HG03066 (cell line): ENCODE data around the gene RNF121.

Experiments used
- ATAC-seq: cut with Tn5 transposase; IDR thresholded peaks from one replicate; pipeline ENCODE4 v1.9.1; 2021; ENCODE audit warnings: low read depth; ENCODE audit not compliant: unreplicated experiment

Gene RNF121

DNA sequence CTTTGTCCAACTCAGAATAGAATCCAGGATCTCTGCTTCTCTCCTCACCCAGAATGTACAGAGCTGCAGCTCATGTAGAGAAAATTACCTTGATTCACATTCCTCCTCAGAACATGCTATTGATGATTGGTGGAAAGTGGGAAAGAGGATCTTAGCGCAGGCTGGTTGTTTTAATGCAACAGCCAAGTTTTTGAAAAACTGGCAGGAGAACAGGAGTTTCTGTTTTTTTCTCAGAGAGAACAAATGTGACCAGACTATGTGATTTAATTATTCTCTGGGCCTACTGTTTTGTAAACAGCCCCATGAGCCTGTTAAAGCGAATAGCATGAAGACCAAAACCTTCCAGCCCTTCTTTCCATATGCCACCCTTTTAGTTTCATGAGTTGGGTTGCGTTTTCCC, 50.8 kb downstream of the RNF121 start:
- ATAC-seq, result no peak

- no peak for ATAC-seq
Observed at GRCh38 chr11:71986131-71986530, 57.3 kb downstream of the RNF121 start.

GRCh38 chr11:71987521-71987920, 58.7 kb downstream of the RNF121 start:
- ATAC-seq, result no peak

- ATAC-seq, result no peak
Observed at GRCh38 chr11:71988050-71988449, 59.2 kb downstream of the RNF121 start.

- ATAC-seq, result no peak
Observed at GRCh38 chr11:71990701-71991100, 61.9 kb downstream of the RNF121 start.

DNA sequence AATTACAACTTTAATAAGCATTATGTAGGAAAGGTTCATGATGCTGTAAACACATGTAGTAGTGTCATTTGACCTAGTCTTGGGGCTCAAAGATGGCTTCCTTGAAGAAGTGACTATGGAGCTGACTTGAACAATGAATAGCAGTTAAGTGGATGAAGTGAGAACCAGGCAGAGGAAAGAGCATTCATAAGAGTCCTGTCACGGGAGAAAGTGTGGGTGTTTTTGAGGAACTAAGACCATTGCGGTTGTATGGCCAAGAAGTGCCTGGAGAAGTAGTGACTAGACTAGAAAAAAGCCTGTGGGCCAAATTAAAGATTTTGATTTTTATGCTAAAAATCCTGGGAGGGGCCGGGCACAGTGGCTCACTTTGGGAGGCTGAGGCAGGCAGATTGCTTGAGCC, 62.6 kb downstream of the RNF121 start:
- no peak for ATAC-seq

DNA sequence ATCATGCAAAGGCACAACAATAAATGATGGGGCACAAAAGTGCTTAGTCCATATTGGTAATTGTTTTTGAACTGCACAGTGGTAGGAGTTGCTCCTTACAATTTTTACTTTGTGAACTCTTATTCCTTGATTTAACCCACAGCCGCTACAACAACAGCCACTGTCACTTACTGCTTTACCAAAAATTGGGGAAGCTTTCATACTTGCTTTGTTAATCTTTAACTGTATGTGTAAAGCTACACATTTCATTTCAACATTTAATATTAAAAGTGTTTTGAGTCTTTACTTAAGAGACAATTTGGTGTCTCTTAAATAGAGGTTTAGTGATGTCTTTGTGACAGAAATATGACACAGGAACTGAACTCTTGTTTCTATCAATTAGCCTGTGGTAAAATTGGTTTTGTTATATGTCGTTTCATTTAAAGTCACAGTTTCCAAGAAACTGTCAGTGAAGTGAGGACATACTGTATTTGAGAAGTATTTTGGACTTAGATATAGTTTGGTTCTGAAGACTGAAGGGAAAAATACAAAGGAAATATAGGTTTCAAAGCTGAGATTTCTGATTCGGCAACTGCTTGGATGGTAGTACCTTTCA, 63.4 kb downstream of the RNF121 start:
- no peak for ATAC-seq

DNA sequence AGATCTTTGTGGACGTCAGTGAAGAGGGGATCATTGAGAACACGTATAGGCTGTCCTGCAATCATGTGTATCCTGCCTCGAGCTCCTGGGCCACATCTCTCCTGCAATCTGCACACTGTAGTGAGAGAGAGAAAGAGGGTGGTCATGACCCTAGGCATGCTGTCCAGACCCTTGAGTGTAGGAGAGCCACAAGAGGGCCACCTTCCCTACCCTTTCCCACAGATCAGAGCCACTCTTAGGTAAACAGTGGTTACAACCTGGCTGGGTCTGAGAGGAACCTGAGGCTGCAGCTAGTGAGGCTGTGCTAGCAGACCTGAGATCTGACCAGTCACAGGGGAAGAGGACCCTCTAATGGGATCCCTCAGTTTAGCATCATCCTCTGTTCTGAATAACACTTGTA, 65.9 kb downstream of the RNF121 start:
- no peak for ATAC-seq

GRCh38 chr11:71995726-71996291, 67.0 kb downstream of the RNF121 start:
- ATAC-seq, result no peak

DNA sequence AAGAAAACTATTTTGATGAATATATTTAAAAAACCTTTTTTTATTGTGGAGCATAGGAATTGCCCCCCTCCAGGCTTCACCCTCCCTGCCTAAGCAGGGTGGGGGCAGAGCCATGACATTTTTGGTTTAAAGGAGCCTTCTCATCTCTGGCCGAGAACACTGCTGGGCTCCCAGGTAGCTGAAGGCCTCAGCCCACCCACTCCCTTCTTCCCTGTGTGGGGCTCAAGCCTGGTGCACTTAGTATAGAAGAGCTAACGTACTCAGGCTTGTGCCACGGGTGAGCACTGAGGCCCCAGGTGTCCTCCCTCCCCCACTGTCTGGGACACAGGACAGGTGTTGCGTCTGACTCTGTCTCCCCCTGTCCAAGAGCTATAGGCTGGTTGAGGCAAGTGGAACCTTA, 67.7 kb downstream of the RNF121 start:
- ATAC-seq, result no peak

GRCh38 chr11:71996946-71997345, 68.1 kb downstream of the RNF121 start:
- ATAC-seq, result no peak

GRCh38 chr11:71997594-71997993, 68.7 kb downstream of the RNF121 start:
- ATAC-seq, result no peak

DNA sequence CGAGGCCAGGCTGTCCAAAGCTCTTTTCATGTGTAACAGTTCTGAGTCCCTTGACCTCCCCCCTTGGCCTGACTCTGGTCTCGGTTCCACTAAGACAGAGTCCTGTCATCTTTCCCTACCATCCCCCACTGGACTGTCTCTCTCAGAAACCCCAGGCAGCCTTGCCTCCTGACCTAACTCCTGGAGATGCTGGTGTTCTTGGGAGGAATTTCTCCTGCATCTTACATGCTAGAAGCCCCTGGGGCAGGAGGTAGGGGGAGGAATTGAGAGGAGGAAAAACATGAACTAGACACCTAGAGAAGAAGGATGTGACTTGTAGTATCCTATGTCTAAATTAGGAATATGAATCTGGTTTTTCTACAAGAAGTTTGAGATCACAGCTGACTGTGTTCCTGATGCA, 69.2 kb downstream of the RNF121 start:
- ATAC-seq, result no peak

DNA sequence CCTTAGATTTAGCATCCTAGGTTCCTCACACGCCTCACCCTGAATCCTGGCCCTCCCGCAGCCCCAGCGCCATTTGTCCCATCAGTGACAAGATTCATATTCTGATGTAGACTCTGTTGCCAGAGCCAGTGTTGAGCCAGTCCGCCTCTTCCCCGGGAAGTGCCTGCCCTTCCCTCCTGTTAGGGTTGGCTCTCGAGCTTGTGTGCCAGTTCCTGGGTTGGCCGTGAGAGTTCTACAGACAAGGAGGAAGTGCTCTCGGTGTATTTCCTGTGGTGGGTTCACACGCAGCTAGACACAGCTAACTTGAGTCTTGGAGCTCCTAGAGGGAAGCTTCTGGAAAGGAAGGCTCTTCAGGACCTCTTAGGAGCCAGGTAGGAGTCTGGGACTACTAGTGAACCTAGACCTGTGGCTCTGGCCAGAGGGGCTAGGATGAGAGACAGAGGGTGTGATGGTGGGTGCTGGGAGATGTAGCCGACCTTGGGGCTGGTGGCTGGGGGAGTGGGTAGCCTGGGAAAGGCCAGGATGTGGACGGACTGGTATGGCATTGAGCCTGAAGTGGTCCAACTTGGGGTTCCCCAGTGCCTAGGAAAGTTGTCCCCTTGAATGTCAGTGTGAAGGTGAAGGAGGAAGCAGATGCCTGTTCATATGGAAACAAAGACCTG, 69.9 kb downstream of the RNF121 start, which contains the start of gene IL18BP:
TSS of gene IL18BP (plus strand) at position 261 of the 662 bp plus-strand sequence. CDS start 1,076 bp downstream, outside the sequence.
- no peak for ATAC-seq

- ATAC-seq, result no peak
Observed at GRCh38 chr11:71999362-71999761, 70.5 kb downstream of the RNF121 start.

- no peak for ATAC-seq
Observed at GRCh38 chr11:71999798-72000197, 71.0 kb downstream of the RNF121 start.

DNA sequence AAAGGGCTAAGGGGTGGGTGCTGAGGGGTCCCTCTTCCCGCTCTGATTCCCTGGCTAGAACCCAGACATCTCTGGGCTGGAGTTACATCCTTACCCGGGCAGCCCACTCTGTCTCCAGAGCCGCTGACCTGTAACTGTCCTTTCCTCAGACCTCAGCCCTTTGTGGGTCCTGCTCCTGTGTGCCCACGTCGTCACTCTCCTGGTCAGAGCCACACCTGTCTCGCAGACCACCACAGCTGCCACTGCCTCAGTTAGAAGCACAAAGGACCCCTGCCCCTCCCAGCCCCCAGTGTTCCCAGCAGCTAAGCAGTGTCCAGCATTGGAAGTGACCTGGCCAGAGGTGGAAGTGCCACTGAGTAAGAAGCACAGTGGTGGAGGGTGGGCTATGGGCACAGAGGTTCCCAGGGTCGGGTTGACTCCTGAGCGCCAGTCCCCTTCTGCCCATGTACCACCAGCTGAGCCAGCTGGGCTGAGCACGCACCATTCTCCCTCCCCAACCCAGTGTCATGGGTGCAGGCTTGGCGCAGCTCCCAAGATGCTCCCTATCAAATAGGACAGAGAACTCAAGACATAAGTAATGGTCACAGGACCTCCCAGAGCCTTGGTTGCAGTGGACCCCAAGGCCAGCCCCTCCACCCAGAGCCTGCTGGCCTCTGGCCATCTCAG, 71.5 kb downstream of the RNF121 start:
- no peak for ATAC-seq

GRCh38 chr11:72001285-72001684, 72.4 kb downstream of the RNF121 start:
- no peak for ATAC-seq

DNA sequence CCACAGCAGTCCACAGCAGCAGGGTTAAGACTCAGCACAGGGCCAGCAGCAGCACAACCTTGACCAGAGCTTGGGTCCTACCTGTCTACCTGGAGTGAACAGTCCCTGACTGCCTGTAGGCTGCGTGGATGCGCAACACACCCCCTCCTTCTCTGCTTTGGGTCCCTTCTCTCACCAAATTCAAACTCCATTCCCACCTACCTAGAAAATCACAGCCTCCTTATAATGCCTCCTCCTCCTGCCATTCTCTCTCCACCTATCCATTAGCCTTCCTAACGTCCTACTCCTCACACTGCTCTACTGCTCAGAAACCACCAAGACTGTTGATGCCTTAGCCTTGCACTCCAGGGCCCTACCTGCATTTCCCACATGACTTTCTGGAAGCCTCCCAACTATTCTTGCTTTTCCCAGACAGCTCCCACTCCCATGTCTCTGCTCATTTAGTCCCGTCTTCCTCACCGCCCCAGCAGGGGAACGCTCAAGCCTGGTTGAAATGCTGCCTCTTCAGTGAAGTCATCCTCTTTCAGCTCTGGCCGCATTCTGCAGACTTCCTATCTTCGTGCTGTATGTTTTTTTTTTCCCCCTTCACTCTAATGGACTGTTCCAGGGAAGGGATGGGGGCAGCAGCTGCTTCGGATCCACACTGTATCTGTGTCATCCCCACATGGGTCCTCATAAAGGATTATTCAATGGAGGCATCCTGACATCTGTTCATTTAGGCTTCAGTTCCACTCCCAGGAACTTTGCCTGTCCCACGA, 73.2 kb downstream of the RNF121 start:
- no peak for ATAC-seq

DNA sequence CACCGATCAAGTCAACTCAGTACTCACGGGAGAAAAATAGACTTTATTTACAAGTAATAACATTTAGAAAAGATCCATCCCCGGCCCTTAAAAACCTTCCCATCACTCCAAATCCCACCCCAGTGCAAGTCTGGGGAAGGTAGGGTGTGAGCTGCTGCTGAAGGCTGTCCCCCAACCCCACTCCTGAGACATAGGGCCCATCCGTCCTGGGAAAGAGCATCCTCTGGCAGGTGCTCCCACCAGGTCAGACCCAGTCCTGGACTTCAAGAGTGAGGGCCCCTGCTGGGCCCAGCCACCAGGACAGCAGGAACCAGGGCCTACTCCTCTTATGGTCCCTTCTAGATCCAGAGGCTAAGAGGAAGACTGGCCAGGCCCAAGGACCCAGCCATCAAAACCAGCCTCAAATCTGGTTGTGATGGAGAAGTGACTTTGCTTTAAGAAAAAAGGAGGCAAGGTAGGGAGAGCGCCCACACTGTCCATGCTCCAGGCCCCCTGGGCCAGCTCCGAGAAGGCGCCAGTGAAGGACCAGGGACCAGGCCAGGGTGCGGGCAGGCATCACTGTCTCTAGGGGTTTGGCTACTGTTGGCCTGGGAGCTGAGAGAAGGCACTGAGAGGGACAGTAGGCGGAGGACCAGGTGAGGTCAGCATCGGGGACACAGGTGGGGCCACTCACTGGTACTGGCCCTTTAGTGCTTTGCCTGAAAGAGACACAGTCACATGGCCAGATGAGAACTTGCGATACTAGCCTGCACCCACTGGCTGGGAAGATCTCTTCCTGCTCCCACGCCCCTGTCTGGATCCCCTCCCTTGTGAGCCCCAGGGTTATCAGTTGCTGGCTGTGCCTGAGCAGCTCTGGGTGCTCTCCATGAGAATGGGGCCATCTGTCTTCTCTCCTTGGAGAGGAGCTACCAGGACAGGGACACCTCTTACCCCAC, 74.3 kb downstream of the RNF121 start:
- no peak for ATAC-seq
